HG03342 (cell line): ENCODE measurements around the gene TMEM150A.
A peak's percentile ranks its signal among the peaks of the same experiment; 100 is the strongest.
"Not testable (repeated sequence)": the region's sequence is repeated elsewhere in the genome, so short reads cannot be mapped to it uniquely, and the experiment has no call there.

Experiments
- ATAC-seq: cut with Tn5 transposase; IDR thresholded peaks from one replicate; pipeline ENCODE4 v1.9.1; 2021; ENCODE audit warnings: mild to moderate bottlenecking, moderate library complexity; ENCODE audit not compliant: unreplicated experiment

The TMEM150A gene

GRCh38 chr2:85613717-85614515 lies 11.4 kb upstream of the TMEM150A start:
- no peak for ATAC-seq

GRCh38 chr2:85611705-85612587 lies 9.4 kb upstream of the TMEM150A start, which contains the start of gene C2orf68:
Gene C2orf68 (minus strand): TSS chr2:85612066. CDS start chr2:85611984, 82 bp downstream.
- ATAC-seq: peak; percentile 73

DNA sequence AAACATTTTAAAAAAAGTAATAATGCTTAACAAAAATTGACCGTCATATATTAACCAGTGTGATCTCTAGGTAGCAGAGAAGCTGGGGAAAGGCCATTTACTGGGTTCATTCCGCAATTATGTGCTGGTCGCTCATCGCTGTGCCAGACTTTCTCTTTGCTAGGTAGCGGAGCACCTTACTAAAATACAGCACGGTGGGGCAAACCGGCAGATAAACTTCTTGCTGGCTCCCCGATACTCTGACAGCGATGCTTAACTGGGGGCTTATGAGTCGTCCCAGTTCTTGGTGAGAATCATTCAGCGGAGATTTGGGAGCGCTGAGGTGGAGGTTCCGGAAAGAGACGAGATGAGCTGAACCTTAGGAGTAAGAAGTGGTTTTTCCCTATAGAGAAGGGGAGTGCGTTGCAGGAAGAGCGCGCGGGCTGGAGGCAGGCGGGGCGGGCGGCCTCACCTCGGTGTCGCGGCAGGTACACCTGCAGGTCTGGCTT lies 8.8 kb upstream of the TMEM150A start:
- ATAC-seq: no peak

DNA sequence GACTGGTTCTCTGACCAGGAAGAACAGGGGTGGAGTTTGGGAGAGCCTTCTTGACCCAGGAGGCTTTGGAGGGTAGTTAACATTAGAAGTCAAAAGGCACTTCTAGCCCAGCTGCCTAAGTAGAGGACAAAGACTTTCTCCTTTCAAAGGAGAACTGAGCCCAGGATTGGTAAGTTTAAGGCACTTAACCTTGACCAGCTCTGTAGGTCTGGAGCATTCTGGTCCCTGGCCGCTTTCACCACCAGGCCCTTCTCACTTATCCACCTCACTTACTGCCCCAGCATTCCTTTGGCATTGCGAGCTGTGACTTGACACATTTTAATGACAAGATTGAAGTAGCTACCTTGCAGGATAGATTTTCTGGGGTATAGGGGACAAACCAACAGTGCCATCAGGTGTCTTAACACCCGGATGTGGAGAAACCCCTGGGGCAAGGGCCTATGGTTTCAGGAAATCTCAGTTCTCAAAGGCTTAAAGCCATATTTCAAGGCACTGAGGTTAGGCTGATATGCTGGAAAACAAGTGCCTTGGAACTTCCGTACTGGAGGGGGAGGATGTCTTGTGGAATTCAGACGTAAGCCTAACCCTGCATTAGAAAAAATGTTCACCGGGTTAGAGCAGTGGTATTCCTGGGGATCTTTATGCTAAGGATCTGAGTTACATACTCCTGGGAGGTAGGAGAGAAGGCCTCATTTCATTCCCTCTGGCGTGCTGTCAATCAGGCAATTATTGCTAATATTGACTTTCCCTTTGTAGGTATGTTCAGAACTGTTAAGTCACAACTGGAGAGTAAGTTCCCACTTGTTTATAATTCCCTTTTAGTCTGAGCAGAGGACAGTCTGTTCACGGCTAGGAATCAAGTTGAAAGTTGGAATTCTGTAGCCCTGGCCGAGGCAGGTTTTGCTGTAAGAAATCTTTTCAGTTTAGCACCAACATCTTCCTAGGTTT lies 5.0 kb upstream of the TMEM150A start:
- no peak for ATAC-seq

- no peak for ATAC-seq
Observed at GRCh38 chr2:85606116-85606455, 3.6 kb upstream of the TMEM150A start.

GRCh38 chr2:85605406-85606115 lies 3.1 kb upstream of the TMEM150A start:
- ATAC-seq: no peak

DNA sequence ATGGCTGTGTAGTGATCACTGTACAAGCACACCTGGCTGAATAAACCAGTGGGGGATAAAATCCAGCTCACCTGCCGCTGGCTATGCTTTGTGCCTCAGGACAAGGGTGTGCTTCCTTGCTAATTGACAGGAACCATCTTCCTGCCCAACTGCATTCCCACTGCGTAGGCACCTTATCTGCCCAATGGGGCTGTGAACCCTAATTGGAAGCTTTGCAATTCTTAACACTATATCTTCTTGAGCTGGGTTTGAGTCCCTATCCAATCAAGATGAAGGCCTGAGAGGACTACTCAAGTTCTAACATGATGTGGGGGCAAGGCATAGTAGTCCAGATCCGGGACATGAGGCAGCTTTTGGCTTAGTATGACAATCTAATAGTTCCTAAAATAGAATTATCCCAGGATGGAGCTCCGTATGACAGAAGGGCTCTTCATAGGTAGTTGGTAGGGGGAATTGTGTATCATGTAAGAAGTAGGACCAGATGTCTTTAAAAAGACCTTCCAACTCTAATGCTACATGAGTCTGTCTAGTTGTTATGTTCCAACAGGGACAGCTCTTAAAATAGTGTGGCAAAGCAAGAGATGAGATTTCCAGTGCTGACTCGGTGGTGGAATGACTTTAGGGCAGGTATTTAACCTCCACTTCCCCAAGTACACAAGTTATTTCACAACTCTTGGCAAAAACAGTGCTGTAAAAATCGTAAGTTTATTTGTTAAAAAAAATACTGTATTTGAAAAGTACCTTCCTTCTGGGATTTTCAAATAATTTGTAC lies 2.3 kb upstream of the TMEM150A start:
- no peak for ATAC-seq

- not testable (repeated sequence) for ATAC-seq
Observed at GRCh38 chr2:85604133-85604444, 1.6 kb upstream of the TMEM150A start.

DNA sequence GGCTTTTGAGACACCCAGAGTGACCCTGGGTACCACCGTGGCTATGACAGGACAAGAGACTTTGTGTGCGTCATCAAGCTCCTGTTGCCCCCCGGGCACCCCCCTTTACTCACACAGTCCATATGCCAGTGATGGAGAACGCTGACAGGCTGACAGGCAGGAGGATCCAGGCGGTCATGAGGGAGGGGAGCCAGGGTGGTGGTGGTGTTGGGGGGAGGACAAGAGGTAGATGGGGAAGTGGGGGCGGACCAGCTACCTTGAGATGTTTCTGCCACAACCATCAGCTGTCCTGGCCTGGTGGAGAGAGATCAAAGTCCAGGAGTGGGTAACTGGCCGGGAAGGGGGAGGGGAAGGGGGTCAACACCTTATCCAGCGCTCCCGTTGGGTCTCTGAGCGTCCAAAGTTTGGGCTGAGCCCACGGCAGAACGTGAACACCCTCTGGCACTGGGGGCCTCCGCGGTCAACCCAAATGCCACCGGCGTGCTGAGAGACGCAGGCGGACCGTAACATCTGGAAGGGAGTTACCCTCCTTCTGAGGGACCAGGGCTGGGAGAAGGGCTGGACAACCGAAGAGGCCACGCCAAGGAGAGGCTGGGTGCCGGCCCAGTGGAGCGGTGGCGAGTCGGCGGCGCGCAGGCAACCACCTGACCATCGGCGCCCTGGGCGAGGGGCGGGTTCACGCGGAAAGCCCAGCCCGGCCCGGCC lies 575 bp downstream of the TMEM150A start:
- peak; percentile 30 for ATAC-seq

DNA sequence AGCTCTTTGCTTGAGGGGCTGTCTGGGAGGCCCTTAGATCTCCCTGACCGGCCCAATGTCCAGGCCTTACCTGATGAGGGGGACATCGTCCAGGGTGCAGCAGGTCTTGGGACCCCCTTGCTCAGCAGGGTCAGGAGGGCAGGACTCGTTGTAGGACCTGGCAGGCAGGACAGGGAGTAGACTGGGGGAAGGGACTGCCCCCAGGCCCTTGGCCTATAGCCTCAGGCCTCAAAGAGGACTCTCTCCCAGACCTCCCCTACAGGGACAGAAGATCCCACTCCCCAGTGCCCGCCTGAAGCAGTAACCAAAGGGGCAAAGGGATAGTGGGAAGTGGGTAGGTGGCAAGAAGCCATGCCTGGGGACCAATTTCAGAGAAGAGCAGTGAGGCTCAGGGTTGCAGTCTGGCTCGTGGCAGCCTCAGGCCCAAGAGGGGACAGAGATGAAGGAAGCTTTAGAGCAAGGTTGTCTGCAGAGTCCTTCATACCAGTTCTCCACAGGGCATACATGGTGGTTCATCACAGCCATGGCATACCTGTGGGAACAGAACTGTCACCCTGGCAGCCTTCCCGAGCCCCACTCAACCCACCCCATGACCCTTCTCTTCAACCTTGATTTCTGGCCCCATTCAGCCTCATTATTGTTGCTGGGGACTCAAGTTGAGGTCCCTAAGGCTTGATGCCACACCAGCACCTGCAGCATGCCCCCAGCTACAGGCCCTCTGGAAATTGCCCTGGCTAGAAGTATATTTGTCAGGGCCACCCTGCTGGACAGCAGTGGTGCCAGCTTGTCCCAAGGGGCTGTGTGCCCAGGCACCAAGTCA lies 1.3 kb downstream of the TMEM150A start:
- no peak for ATAC-seq

GRCh38 chr2:85600235-85600575 lies 2.3 kb downstream of the TMEM150A start:
- no peak for ATAC-seq

DNA sequence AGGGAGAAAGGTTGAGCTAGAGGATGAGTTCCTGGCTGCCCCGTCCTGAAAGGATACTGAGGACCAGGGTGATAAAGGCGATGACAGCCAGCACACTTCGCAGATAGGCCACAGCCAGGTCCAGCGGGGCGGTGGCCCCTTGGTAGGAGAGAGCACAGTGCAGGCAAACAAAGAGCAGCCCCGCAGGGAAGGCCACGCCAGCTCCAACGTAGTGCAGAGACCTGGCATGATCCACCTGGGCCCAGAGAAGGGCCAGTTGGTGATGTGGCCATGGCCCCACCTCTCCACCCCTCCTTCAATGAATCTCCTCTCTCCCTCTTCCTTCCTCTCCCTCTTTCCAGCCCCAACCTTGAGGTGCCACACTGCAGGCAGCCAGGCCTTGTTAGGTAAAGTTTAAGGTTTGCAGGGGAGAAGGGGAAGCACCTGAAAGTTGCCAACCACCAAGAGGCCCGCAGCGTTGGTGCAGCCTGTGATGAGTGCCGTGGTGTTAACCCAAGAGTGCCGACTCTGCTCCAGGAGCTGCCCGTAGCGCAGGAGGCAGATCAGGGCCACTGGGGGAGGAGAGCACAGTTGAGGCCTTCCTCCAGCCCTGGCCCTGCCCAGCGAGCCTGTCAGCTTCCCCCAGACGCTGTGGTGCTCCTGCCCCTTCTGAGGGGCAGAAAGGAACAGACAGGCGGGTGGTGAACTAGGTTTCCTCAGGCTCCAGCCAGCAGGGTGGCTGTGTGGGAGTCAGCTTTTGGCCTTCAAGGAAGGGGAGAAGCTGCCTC lies 2.8 kb downstream of the TMEM150A start:
- ATAC-seq: no peak

- ATAC-seq: no peak
Observed at GRCh38 chr2:85598594-85599340, 3.7 kb downstream of the TMEM150A start.

DNA sequence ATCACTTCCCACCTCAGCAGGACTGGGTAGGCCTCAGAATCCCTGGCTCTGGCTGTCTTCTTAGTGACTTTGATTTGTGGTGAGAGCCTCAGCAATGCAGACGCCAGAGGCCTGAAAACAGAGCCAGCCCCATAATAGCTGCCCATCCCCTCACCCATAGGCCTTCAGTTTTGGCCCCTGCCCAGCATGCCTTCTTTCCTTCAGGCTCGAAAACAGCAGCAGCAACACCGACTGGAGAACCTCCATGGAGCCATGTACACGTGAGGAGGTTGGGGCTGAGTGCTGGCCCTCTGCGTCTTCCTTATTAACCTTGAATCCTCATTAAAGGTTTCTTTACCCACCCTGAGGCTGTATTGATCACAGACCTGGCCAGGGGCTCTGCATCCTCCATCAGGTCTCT lies 5.3 kb downstream of the TMEM150A start:
- ATAC-seq: no peak

DNA sequence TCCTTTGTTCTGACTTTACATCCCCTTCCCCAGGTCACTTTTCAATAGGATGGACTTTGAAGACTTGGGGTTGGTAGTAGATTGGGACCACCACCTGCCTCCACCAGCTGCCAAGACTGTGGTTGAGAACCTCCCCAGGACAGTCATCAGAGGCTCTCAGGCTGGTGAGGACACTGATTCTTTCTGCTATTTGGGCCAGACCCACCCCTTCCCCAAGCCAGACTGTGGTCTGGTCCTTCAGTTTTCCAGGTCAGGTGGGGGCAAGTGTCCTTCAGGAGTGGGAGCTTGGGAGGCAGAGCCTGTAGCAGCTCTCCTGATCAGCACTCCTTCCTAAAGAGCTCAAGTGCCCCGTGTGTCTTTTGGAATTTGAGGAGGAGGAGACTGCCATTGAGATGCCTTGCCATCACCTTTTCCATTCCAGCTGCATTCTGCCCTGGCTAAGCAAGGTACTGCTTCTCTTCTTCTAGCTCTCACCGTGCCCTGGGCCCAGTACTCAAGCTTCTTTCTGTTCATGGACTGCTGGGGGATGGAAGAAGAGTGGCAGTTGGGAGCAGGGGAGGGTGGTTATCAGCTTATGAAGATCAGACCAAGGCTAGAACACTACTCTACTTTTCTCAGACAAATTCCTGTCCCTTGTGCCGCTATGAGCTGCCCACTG lies 5.9 kb downstream of the TMEM150A start:
- no peak for ATAC-seq

DNA sequence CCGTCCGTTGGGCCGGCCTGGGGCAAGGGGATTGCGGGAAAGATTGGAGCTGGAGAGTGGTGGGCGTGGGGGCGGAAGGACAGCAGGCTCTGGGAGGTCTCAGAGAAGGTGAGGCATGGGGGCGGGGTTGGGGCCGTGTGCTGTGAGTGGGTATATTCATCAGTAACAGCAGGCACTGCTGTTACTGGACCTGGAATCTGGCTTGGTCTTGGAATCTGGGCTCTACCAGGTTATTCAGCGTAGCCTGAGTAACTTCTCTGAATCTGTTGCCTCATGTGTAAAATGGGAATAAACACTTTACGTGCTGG lies 6.5 kb downstream of the TMEM150A start:
- no peak for ATAC-seq
